Colon (tissue), 2 donors: Measurements from ENCODE around the gene CEP104.

Experiments used
- FAIRE-seq: peaks from 2 replicates; lab custom pipeline; 2012; peaks lifted over from hg19 to GRCh38; lab: Jason Lieb, UNC
- donor health status: control.
- donor health status: control.

The CEP104 gene

DNA sequence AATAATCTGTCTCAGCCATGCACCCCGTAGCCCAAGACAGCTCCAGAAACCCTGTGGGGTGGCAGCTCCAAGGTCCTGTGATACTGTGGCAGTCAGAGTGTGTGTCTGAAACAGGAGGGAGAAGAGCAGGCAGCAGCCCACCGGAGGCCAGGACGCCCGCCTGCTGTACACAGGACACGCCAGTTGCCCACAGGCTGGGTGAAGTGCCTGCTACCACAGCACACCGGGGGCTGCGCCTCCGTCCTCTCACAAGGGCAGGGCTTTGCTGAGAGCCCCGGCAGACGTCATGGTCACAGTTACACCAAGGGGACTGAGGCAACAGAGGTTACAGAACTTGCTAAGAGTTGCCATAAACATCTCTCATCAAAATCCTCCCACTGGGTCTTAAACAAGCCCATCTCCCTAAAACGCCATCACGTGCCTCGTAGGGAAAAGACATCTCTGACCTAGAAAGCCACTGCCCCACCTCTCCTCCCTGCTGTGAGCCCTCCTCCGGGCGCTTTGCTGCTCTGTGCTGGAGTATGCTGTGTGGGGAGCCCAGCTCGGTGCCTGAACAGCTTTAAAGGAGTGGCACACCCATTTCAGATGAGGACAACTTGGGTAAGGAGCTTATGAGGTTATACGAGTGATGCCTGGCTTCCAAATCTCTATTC, 37.7 kb upstream of the CEP104 start:
- FAIRE-seq = no peak

DNA sequence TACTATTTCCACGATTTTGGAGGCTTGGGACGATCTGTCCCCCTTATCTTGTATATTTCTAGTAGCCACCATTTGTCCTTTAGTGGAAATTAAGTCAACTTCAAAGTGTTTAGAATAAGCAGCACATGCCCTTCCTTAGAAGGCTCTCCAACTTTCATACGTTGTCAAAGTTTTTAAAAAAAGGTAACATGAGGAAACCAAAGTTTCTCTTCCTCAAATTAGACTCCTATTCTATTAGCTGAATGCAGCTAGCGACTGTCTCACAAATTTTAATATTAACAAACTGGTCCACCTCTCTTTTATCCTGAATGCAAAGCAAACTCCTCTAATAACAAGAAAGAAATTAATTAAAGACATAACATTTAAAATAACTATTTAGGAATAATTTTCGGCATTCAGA, 36.2 kb upstream of the CEP104 start:
- no peak for FAIRE-seq

DNA sequence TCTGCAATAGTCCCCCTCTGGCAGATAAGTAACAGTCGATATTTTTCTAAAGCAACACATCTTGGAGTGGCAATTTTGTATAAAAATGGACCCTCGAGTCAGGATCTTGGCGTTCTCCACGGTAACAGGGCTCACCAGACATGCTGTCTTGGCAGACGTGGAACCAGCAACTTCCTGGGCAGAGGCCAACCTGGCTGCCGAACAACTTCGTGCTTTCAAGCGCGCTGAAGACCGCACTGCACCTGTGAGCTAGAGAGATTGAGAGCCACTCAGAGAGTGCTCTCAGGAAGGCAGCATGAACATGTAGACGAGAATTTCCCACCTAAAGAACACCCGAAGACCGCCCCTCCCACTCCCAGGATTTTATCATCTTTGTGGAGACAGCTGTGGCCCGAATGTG, 35.7 kb upstream of the CEP104 start:
- FAIRE-seq = no peak

DNA sequence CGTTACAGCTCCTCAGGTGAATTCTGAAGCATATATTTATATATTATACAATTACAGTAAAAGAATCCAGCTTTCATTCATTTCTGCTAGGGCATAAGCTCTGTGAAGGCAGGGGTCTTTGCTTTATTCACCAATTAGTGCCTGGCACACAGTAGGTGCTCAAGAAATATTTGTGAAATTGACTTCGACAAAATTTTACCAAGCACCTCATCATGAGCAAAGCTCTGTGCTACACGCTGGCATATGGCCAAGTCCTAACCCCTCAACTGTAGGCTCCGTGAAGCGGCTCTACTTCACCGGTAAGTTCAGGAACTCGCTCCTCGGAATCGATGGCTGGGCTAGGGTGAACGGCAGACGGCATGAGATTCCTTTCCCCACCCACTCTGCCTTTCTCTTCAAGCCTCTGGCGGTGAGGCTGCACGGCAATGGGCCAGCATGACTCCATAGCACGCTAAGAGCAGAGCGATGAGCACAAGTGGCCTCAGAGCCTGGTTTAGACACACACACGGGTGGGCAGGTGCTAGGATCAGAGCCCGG, 34.4 kb upstream of the CEP104 start:
- FAIRE-seq = no peak

DNA sequence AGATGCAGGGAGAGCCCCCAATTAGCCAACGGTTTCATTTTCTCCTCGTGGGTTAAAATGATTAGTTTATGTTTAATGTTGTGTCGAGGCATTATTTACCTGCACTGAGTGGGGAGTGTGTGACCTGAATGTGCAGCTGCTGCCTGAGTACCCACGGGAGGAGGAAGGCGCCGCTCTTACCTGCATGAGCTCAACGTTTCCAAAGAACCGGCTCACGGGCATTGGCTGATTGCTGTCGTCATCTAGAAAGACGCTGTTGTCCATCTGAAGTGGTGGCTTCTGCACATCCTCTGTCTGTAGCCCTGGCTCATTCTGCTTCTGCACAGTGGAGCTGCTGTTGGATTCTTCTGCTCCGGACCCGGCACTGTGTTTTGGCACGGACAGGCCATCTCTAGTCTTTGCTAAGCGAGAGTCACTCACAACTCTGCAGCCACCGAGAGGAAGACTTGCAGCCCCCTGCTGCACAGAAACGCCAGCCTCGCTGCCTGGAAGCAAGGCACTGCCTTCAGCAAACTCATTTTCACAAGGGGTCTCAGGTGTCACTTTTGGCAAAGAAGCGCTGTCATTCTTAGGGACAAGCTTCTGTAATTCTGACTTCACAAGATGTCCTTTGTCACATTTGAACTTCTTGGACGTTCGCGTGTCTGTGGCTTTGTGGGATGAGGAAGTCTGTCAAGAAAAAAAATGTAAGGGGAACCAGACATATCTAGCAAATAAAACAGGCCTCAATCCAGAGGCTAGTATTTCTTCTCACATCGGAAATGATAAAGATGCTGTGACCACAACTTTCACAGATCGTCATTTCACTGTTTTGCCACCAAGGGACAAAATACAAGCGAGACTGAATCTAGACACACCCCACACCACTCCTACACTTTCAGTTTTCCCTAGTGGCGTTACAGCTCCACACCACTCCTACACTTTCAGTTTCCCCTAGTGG, 33.6 kb upstream of the CEP104 start:
- no peak for FAIRE-seq

DNA sequence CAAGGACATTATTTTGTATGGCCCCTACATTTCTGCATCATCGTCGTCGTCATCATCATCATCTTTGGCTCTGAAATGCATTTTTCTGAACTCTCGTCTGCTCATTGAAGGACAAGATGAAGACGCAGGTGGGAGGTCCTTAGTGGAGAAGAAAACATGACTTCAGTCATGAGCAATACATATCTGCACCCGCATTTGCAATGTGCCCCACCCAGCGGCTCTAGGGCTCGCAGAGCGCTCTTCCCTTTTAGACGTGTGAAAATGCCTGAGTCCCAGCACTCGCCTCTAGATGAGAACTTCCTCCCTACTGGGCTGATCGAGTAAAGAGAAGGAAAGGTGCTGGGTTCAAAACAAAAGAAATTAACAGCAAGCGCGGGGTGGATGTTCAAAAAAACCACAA, 32.9 kb upstream of the CEP104 start:
- FAIRE-seq = no peak

DNA sequence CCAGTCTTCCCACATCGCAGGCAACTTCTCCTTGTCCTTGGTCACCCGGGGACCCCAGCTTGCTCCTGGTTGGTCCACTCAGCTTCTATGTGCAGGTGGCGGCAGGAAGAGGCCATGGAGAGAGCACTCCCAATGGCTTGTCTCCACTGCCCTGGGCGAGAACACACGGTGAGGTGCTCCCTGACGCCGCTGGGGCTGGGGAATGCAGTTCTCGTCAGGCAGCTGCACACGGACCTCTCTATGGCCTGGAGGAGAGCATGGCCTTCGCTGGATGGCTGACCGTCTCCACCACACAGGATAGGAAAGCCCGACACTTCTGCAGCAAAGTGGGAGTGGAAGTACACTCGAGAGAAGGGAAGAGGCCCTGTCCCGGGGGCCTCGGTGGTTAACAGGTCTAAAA, 31.3 kb upstream of the CEP104 start:
- no peak for FAIRE-seq

DNA sequence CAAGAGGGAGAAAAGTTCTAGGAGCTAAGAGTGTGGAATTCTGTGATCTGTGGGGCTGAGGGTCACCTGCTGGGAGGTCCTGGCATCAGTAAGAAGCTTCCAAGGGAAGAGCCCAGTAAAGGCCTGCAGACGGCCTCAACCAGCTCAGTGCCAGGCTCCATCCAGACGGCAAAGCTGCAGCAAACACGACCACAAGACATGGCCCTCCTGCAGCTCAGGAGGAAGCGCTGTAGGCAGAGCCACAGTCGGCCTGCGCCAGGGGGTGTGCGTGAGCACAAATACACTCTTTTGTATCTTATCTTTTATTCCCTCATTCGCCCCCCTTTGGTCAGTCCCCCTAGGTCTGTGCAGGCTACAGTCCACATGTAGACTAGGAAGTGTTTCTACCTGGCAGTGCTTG, 29.7 kb upstream of the CEP104 start:
- FAIRE-seq = no peak

DNA sequence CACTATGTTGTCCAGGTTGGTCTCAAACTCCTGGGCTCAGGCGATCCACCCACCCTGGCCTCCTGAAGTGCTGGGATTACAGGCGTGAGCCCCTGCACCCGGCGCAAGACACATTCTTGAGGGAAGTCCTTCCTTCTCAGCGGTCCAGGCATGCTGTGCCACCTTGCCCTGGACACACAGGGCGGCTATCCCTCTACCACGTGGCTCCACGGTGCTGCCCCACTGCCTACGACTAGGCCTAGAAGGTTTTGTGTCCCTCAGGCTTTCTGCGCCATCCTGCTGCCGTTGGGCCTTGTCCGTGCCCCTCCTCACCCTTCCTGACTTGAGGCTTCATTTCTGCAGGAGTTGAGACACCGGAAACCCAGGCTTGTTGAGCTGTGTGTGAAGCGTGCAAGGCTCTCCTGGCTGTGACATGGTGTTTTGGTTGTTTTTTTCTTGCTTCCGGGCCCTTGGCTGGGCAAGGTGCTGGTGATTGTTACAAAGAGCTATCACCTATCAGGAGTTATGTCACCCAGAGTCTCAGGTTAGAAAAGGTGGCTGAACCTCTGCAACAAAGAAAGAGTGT, 29.2 kb upstream of the CEP104 start:
- FAIRE-seq = no peak

DNA sequence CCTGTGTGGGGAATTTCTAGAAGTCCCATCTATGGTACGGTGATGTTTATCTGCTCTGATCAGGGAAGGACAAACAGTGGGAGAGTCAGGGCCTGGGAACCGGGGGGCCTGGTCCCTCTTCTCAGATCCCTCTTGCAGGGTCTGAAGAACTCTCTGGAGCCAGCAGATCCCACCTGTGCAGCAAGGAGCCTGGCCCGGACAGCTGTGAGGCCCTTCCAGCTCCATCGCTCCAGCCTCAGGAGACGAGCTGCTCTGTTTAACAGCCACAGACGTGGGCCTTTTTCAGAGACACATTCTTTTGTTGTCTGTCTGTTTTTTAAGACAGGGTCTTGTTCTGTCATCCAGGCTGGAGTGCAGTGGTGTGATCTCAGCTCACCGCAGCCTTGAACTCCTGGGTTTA, 28.6 kb upstream of the CEP104 start:
- no peak for FAIRE-seq

DNA sequence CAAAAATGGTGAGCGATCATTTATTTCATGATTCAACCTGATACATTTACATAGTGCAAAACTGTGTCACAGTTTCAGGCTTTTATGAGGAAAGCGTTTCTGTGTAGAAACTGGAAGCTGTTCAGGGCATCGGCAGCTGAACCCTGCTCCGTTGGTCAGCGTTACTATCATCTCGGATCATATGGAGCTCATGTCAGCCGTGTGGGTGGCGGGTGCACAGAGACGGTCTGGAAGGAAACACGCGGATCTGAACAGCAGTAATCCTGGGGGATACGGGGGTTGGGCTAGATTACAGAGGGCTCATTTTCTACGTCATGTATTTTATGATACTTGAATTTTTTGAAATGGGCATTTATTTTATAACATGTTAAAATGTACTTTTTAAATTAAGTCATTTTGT, 28.0 kb upstream of the CEP104 start:
- no peak for FAIRE-seq

DNA sequence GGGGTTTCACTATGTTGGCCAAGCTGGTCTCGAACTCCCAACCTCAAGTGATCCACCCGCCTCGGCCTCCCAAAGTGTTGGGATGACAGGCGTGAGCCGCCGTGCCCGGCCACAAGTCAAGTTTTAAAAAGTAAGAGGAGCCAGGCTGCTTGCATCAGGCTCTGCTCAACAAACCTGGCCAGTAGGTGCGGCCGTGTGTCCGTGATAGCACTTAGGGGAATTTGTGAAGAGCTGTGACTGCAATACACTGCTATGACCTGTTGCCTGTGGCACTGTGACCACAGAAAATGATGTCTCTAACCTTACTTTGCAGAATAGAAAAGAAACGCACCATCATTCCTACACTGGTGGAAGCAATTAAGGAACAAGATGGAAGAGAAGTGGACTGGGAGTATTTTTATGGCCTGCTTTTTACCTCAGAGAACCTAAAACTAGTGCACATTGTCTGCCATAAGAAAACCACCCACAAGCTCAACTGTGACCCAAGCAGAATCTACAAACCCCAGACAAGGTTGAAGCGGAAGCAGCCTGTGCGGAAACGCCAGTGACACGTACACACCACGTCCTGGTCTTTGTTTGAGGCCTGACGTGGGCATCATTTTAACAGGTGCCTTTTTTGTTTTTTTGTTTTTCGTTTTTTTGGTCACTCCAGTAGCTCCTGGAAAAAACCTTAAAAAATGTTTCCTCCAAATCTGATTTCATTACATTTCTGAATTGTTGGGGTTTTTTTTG, 26.3 kb upstream of the CEP104 start:
- FAIRE-seq = no peak

DNA sequence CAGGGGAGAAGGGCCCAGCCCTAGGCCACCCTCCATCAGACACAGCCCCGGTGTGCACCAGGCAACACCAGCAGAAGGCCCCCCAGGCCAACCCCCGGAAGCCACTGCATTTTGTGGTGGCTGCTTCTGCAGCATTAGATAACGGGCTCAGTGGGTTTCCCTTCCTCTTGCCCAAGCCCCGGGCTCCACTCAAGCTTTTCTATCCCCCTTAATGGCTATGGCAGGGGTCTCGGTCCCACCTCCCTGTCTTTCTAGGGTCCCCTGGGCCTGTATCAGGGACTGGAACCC, 24.1 kb upstream of the CEP104 start:
- no peak for FAIRE-seq

DNA sequence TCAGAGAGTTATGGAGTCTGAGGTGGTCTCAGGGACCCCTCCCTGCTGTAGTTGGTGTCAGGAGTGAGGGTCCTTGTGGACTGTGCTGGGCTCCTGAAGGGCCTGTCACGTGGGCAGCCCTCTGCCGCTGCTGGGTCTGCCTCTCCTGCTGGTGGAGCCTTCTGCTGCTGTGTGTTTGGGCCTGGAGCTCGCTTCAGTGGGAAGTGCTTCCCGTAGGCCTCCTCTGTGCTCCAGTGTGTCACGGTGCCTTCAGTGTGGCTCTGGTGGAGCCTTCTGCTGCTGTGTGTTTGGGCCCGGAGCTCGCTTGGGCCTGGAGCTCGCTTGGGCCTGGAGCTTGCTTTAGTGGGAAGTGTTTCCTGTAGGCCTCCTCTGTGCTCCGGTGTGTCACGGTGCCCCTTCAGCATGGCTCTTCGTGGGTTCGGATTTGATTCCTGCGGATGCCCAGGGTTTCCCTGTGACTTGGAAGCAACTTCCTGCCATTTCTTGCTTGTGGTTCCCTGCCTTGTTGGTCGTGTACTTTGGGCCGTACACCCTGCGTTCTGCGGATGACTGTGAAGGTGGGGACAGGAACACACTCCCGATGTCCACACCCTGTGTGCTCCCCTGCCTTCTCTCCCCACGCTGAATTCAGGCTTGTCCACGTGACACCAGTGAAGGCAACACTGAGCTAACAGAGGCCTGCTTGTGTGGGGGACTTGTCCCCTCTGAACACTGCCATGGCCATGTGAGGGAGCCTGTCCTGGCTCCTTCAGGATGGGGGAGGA, 23.6 kb upstream of the CEP104 start:
- FAIRE-seq = no peak

DNA sequence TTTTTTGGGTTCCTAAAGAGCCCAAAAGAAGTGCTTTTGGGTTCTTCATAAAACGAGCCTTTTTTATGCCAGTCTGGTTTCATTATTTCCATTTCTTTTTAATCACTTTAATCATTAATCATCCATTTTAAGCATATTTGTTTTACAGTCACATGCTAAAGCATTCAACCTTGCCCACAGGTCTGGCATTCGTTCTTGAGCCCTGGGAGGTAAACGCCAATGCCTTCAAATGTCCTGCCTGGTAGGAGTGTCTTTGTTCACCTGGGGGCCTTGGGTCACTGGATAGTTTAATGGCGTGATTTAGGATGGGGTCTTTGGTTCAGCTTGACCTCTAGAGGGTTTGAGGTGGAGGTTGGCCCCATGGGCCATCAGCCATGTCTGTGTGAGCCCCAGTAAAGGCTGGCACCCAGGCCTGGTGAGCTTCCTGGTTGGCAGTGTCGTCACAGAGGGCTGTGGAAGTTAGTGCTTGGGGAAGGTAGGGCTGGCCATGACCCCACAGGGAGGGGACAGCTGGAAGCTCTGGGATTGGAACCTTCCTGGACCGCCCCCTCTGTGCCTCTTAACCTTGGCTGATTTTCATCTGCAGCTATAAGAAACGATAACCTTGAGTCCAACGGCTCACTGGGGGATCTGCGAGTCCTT, 22.9 kb upstream of the CEP104 start:
- FAIRE-seq = no peak

DNA sequence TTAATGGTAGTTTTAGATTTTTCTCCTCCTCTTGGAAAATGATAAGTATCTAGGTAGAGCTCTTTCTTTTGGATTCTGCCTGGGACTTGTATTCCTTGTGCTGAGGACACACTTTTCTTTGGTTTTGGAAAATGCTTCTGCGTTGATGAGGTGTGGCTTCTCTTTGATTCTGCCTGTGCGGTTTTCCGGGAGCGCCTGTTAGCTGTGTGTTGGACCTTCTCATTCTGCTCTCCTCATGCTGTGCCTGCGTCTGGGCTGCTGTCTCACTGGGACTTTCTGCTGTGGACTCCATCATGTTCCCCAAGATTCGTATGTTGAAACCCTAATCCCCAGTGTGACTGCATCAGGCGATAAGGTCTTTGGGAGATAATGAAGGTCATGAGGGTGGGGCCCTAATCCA, 22.1 kb upstream of the CEP104 start:
- no peak for FAIRE-seq

DNA sequence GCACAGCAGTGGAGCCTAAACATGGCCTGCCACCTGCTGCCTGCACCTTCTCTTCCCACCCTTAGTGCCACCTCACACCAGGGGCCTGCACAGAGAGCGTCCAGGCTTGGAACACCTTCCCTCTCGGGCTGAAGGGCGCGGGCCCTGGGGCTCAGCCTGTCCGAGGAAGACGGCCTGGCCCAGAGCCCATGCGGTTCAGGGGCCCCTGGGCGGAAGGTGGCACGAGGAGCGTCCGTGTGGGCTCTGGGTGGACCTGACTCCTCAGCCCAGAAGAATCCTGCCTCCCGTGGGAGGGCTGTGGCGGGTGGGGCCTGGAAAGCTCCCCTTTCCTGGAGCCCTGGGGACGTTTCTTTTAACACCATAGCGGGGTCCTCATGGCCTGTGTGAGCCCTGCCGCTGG, 19.7 kb upstream of the CEP104 start:
- FAIRE-seq = no peak

DNA sequence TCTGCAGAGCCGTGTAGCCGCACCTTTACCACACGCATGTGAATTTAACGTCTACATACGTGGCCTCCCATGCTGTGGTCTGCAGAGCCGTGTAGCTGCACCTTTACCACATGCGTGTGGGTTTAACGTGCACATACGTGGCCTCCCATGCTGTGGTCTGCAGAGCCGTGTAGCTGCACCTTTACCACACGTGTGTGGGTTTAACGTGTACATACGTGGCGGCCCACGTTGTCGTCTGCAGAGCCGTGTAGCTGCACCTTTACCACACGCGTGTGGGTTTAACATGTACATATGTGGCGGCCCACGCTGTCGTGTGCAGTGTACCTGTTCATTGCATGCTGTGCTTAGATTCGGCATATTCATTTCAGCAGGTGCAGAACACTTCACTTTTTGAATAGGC, 17.7 kb upstream of the CEP104 start:
- no peak for FAIRE-seq

DNA sequence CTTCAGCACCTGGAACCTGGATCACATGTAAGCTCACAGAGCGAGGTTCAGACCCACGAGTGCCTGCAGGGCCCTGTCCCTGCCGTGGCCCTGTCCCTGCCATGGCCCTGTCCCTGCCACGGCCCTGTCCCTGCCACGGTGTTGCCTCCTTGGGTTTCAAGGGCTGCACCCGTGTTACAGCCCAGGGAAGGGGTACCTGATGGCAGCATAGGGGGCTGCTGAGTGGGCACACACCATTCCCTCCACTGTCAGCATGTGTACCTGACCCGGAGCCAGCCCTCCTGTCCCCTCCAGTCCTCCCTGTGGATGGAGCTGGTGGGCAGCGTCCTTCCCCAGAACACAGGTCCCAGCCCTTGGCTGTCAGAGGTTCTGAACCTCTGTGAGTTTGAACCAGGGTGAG, 15.5 kb upstream of the CEP104 start:
- no peak for FAIRE-seq

DNA sequence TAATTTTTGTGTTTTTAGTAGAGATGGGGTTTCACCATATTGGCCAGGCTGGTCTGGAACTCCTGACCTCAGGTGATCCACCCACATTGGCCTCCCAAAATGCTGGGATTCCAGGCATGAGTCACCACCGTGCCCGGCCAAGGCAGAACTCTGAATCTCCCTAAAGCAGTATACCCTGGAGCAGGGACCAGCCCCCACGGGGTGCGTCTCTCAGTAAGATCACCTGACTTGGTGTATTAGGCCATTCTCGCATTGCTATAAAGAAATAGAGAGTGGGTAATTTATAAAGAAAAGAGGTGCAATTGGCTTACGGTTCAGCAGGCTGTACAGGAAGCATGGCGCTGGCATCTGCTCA, 14.4 kb upstream of the CEP104 start:
- no peak for FAIRE-seq

DNA sequence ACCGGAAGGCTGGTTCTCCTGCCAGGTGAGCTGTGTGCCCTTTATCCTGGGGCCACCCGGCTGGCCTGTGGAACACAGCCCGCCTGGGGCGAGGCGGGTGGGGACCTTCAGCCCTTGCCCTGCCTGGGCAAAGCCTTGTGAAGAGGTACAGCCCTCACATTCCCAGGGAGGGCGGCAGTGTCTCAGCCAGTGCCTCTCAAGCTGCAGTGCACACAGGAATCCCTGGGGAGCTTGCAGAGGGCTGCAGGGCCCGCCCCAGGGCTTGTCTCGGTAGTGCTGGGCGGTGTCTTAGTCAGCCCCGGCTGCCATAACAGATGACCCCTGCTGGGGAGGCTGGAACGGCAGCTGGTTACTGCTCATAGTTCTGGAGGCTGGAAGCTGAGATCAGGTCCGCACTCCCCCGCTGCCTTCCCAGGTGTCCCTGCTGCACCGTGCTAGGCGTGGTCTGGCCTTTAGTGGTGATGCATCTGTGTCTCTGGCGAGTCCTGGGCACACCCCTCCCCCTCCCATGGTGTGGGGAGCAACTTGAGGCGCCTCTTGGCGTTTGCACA, 12.8 kb upstream of the CEP104 start:
- no peak for FAIRE-seq
